Amniotic epithelial cell (primary cell): ENCODE data around the gene CLEC3B.
A peak's percentile ranks its signal among the peaks of the same experiment; 100 is the strongest.
"Not testable (repeated sequence)": the region's sequence is repeated elsewhere in the genome, so short reads cannot be mapped to it uniquely, and the experiment has no call there.

Experiments
- DNase-seq: peaks from one replicate; pipeline ENCODE4 v3.0.0-alpha.2; 2010; ENCODE audit warnings: low read depth

The CLEC3B gene

DNA sequence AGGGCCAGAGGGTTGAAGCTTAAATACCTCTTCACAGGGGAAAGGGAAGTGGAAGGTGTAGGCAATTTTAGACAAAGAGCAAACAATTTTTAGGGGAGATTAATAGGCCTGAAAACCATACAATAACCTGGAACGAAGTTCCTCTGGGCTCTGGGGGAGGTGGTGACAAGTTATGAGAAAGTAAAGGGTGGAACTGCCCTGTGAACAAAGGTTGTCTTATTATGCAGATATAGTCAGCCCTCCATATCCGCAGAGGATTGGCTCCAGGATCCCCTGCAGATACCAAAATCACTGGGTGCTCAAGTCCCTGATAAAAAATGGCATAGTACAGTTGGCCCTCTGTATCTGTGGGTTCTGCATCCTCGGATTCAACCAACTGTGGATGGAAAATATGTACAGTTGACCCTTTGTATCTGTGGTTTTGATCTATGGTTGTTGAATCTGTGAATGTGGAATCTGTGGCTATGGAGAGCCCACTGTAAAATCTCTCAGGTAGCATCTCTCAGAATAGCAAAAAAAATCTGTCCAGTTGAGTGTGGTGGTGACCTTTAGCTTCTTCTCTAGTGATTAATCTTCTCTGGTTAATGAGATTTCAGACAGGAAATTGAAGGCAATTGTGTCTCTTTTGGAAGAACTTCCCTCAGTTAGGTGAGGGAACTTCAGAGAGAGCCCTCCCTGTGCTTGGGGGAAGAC is 40.2 kb downstream of the CLEC3B start:
- no peak for DNase-seq

DNA sequence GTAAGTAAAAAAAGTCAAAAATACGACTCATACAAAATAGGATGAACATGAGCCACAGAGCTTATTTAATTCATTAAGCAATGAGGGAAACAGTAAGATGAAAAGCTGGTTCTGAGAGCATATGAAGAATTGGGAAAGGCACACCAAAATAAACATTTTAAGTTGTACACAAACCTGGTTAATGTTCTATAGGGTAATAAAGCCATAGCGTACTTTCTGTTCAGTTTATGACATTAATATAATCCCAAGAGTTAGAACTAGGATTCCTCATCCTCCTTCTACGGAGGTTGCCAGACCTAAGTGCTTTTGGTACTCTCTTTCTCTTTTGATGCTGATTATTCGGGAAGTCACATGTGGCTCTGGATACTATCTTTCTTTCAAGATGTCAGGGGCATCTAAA is 41.4 kb downstream of the CLEC3B start:
- no peak for DNase-seq

DNA sequence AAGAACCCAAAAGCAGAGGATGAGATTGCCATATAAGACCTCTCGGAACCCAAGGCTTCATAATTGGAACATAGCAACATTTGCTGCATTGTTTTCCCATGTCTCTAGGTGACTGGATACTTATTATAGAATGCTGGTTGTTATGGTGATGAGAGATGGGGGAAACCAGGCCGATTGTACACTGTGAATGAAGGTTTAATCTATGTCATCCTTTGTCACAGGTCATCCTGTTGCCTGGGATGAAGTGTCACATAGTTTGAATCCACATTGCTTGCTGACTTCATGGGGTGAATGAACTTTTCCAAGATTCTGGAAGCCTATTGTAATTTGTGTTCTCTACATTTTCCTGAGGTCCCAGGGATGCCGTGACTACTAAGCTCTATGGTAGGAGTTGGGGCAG is 41.8 kb downstream of the CLEC3B start:
- DNase-seq: no peak

DNA sequence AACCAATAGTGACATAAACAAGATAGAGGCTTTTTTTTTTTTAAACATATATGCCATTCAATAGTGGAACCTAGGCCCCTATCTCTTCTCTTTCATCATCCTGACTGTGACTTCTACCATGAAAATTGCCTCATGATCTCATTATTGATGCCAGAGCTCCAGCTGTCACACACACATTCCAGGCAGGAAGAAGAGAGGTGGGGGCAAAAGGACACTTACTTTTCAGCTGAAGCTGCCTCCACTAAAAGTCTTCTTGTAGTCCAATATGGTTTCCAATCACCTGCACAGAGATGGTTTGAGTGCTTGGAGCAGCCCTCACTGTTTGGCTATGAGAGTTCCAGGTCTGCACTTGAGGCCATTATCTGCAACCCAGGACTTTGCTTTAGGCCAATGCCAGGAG is 45.0 kb downstream of the CLEC3B start:
- DNase-seq: no peak

DNA sequence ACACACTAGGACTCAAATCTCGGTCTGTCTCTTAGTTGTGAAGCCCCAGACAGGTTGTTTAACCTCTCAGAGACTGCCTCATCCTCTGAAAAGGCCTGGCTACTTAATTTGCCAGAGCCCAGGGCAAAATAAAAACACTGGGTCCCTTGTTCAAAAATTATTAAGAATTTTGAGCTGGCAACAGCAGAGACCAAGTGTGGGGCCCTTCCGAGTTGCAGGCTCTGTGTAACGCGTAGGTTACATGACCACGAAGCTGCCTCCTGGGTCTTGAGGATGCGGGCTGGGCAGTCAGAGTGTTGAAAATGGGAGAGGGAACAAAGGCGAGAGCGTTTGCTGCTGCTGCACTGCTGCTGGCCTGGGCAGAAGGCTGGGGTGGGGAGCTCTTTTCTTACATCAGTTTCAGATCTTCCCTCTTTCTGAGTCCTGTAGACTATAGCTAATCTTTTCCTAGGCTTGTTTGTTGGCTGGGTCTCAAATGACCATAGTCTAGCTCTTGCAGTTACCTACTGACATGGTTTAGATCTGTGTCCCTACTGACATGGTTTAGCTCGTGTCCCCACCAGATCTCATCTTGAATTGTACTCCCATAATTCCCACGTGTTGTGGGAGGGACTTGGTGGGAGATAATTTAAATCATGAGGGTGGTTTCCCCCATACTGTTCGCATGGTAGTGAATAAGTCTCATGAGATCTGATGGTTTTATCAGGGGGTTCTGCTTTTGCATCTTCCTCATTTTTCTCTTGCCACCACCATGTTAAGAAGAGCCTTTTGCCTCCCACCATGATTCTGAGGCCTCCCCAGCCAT is 49.9 kb downstream of the CLEC3B start:
- DNase-seq: no peak

DNA sequence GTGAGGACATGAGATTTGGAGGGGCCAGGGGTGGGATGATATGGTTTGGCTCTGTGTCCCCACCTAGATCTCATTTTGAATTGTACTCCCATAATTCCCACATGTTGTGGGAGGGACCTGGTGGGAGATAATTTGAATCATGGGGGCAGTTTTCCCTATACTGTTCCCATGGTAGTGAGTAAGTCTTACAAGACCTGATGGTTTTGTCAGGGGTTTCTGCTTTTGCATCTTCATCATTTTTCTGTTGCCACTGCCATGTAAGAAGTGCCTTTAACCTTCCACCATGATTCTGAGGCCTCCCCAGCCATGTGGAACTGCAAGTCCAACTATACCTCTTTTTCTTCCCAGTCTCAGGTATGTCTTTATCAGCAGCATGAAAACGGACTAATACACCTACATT is 52.2 kb downstream of the CLEC3B start:
- not testable (repeated sequence) for DNase-seq

DNA sequence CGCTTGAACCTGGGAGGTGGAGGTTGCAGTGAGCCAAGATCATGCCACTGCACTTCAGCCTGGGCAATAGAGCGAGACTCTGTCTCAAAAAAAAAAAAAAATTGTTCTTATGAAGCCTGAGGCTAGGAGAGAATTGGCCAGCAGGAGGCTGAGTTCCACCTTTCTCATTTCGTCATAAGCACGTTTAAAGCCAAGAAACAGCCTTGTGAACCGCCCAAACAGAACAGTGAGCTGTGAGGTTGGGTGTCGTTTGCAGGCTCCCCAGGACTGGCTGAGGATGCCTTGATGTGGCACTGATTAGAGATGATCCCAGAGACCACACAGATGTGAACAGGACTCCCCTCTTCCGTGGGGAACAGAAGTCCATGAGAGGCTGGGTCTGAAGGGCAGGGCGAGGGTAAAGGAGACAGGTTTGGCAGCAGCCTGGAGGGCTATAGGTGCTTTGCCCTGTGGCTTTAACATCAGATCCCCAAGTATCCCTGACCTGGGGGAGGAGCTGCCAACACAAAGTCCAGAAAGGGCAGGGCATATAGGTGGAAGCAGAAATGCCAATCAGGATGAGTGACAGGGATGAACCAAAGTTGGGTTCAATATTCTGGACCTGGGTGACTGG is 52.9 kb downstream of the CLEC3B start:
- peak; percentile 66 for DNase-seq

DNA sequence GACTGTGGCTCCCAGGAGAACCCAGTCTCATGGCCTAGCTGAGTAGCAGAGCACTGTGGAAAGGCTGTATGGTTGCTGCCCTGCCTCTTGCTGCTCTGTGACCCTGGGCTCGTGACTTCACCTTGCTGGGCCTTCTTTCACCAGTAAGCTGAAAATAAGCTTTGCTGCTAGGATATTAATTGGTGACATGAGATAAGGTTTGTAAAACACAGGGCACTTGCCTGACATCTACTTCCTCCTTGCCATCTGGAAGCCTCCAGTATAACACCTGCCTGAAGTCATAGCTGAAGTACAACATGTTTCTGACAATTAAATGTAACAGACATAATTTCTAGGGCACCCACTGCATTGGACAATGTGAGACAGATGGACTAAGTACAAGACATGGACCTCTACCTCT is 53.6 kb downstream of the CLEC3B start:
- no peak for DNase-seq

DNA sequence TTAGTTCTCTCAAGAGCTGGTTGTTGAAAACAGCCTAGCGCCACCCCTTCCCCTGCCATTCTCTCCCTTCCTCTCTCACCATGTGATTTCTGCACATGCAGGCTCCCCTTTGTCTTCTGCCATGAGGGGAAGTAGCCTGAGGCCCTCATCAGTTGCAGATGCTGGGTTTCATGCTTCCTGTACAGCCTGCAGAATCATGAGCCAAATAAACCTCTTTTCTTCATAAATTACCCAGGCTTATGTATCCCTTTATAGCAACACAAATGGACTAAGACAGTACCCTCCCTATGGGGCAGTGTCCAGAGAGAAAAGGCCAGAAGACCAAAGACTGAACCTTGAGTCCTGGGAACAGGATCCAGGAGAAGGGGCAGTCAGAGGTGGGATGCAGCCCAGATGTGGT is 54.7 kb downstream of the CLEC3B start:
- DNase-seq: no peak

DNA sequence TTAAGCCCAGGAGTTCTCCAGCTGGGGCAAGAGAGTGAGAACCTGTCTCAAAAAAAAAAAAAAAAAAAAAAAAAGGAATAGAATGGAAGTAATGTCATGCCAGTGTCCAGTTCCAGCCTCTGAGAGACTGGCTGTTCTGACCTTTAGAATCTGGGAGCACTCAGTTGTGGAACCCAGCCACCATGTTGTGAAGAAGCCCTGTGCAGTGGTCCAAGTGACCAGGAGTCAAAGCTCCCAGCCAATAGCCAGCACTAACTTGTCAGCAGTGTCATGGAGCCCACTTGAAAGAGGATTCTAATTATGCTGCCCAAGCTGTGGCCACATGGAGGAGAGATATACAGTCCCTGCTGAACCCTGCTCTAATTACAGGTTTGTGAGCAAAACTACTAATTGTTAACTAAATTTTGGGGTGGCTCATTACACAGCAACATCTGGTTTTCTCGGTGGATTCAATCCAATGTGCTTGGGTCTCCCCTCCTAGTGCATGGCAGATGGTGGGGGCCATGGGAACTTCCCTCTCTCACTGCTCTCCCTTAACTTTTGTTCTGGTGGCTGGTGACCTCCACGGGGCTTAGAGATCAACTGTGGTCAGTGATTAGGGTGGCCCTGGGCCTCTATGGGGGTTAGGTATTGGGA is 55.5 kb downstream of the CLEC3B start:
- DNase-seq: no peak

DNA sequence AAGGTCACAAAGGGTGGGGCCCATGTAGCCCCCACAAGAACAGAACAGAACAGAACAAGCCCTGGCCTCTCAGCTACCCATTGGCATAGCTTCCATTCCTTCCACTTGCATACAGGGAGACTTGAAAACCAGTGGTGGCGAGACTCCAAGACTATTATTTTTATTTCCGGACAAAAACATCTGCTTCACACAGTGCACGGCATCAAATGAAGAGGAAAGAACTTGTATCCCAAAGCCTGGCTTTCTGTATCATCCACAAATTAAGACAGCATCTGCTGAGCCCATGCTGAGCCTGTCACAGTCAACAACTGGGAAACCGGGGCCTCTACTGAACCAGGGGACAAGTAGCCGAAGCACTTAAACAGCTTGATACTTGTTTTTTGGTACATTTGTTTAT is 56.0 kb downstream of the CLEC3B start:
- no peak for DNase-seq

DNA sequence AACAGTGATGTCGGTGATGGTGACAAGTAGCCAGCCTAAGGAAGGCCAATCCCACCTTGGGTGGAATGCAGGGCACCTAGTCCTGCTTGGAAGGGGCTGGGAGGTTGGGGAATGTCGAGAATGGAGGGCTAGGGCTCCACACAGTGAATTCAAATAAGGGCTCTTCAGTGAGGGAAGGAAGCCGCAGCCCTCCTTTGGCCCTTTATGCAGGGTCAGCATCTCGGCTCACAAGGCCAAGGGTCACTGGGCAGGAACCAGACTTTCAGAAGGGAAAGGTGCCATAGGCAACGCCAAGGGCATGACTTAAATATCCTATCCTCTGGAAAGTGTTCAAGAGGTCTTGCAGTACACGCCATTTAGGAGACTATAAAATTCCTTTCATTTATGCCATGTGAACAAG is 56.9 kb downstream of the CLEC3B start:
- no peak for DNase-seq

DNA sequence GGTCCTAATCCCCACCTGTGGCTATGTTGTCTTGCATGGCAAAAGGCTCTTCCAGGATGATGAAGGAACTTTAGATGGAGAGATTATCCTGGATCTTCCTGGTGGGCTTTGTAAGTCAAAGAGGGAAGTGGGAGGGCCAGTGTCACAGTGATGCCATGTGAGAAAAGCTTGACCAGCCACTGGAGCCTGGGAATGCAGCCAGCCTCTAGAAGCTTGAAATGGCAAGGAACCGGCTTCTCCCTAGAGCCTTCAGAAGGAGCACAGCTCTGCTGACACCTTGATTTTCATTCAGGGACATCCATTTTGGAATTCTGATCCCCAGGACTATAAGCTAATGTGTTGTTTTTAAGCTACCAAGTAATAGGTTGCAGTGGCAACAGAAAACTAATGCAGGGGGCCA is 58.3 kb downstream of the CLEC3B start:
- DNase-seq: no peak

DNA sequence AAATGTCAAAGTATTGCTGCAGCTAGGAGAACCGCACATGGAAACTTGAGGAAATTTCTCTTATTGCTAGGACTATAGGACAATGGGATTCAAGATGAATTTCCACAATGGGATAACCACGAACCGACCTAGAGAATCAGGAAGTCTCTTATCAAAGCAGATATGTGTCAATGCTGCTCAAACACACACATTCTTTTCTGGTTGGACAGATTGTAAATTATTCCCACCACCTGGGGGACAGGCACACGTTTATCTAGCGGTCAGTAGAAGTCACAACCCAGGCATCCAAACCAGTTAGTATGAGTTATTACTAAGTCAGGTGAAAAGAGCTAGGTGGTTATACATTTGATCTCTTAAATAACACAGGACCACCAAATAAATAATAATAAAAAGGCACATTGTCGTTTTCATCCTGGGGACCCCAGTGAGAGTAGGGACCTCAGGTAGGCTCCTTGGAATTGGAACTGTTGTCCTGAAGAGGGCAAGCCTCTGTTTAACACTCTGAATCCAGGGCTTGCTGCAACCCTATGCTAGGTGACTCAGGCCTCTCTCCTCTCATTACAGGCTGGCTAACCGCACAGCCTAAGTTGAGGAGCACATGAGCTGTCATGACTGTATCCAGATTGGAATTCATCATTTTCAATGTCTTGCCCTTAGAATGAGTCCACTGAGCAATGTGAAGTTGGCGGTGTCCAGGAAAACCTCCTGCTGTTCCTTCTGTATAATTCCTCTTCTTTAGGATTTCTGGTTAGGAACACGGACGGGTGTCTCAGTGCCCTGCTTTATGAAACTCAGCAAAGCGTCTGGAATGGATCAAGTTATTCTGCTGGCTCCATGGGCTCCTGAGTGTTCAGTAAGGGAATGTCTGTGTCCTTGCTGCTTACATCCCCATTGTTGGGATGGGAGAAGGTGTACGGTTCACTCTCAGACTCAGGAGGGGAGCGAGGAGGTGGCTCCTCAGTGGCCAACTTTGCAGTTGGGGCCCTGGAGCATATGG is 59.0 kb downstream of the CLEC3B start:
- DNase-seq: peak; percentile 96
